NB4 (cell line): ENCODE measurements around the gene PTCHD4.

Source experiments
- MYC ChIP-seq: IDR thresholded peaks from 2 replicates; pipeline ENCODE4 v1.6.1; 2011; ENCODE audit warnings: low read depth, low read length
- POLR2A ChIP-seq: IDR thresholded peaks from 2 replicates; pipeline ENCODE4 v1.6.1; 2011; ENCODE audit warnings: mild to moderate bottlenecking; ENCODE audit not compliant: insufficient read length; ENCODE audit errors: extremely low read depth
- TF ChIP-seq, protein P1 (sequence below): IDR thresholded peaks from one replicate; pipeline ENCODE4 v1.5.1; 2012; ENCODE audit warnings: low read depth, low read length
- TF ChIP-seq, protein P2 (sequence below): IDR thresholded peaks from 2 replicates; pipeline ENCODE4 v1.6.1; 2011; ENCODE audit warnings: low read depth, low read length

DNA sequence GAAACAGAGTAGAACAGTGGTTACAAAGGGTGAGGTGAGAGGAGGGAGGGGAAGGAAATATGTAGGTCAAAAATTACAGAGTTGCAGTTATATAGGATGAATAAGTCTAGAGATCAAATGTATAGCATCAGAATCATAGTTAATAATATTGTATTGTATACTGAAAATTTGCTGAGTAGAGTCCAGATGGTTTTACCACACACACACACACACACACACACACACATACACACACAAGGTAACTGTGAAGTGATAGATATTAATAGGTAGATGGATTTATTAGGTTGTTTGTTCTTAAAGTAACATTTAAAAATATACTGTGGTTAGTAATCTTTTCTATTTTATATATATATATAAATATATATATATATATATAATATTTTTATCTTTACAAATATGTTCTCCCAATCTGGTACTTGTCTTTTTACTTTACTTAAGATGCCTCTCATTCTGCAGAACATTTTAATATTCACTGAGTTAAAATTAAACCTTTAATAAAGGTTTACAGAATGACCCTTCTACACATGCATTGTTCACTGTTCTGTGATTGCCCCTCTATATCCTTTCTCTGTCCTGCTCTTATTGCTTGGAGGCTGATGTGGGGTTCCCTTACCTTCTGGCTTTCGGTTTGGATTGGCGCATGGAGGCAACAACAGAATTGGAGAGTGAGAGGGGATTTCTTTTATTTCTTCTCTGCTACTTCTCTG lies 408 bp downstream of the PTCHD4 start:
- TF ChIP-seq, protein P1, sequence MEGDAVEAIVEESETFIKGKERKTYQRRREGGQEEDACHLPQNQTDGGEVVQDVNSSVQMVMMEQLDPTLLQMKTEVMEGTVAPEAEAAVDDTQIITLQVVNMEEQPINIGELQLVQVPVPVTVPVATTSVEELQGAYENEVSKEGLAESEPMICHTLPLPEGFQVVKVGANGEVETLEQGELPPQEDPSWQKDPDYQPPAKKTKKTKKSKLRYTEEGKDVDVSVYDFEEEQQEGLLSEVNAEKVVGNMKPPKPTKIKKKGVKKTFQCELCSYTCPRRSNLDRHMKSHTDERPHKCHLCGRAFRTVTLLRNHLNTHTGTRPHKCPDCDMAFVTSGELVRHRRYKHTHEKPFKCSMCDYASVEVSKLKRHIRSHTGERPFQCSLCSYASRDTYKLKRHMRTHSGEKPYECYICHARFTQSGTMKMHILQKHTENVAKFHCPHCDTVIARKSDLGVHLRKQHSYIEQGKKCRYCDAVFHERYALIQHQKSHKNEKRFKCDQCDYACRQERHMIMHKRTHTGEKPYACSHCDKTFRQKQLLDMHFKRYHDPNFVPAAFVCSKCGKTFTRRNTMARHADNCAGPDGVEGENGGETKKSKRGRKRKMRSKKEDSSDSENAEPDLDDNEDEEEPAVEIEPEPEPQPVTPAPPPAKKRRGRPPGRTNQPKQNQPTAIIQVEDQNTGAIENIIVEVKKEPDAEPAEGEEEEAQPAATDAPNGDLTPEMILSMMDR = no peak
- TF ChIP-seq POLR2A = no peak
- TF ChIP-seq, protein P2, sequence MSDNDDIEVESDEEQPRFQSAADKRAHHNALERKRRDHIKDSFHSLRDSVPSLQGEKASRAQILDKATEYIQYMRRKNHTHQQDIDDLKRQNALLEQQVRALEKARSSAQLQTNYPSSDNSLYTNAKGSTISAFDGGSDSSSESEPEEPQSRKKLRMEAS = no peak
- TF ChIP-seq MYC = no peak
